Stimulated activated CD8-positive, alpha-beta memory T cell treated with anti-CD3 and anti-CD28 coated beads, Interleukin-4, amount 100 ng/mL, for 1 hour (primary cell): ENCODE measurements around the gene SORCS3.

Experiments used
- DNase-seq, 2 donors: peaks; one replicate each; pipeline ENCODE4 v3.0.0-alpha.2; 2020; ENCODE audit warnings: low read depth in 2 of 2, low spot score in 1 of 2

SORCS3 gene

GRCh38 chr10:104993085-104993484 is 352.0 kb downstream of the SORCS3 start:
- DNase-seq = no peak

GRCh38 chr10:105001269-105001668 is 360.2 kb downstream of the SORCS3 start:
- no peak for DNase-seq

GRCh38 chr10:105010411-105011121 is 369.5 kb downstream of the SORCS3 start:
- no peak for DNase-seq

GRCh38 chr10:105017116-105017515 is 376.0 kb downstream of the SORCS3 start:
- no peak for DNase-seq

GRCh38 chr10:105017691-105018090 is 376.6 kb downstream of the SORCS3 start:
- no peak for DNase-seq

- DNase-seq = no peak
These were observed 382.4 kb downstream of the SORCS3 start for GRCh38 chr10:105023211-105024111.

- DNase-seq = no peak
These were observed 383.1 kb downstream of the SORCS3 start for GRCh38 chr10:105024184-105024583.

- DNase-seq = no peak
These were observed 384.0 kb downstream of the SORCS3 start for GRCh38 chr10:105025092-105025491.

GRCh38 chr10:105026566-105026965 is 385.5 kb downstream of the SORCS3 start:
- DNase-seq = no peak

GRCh38 chr10:105029286-105029685 is 388.2 kb downstream of the SORCS3 start:
- no peak for DNase-seq

- no peak for DNase-seq
These were observed 395.9 kb downstream of the SORCS3 start for GRCh38 chr10:105037022-105037421.

- no peak for DNase-seq
These were observed 400.9 kb downstream of the SORCS3 start for GRCh38 chr10:105041956-105042355.

- DNase-seq = no peak
These were observed 401.9 kb downstream of the SORCS3 start for GRCh38 chr10:105042906-105043552.

GRCh38 chr10:105044902-105045301 is 403.8 kb downstream of the SORCS3 start:
- DNase-seq = no peak

GRCh38 chr10:105056413-105056812 is 415.3 kb downstream of the SORCS3 start:
- DNase-seq = no peak

- no peak for DNase-seq
These were observed 421.9 kb downstream of the SORCS3 start for GRCh38 chr10:105062951-105063350.

- no peak for DNase-seq
These were observed 422.7 kb downstream of the SORCS3 start for GRCh38 chr10:105063796-105064195.

GRCh38 chr10:105068497-105068896 is 427.4 kb downstream of the SORCS3 start:
- no peak for DNase-seq

- no peak for DNase-seq
These were observed 429.2 kb downstream of the SORCS3 start for GRCh38 chr10:105070249-105070648.

- no peak for DNase-seq
These were observed 429.9 kb downstream of the SORCS3 start for GRCh38 chr10:105070952-105071351.

- no peak for DNase-seq
These were observed 430.9 kb downstream of the SORCS3 start for GRCh38 chr10:105071980-105072379.

- DNase-seq = no peak
These were observed 432.9 kb downstream of the SORCS3 start for GRCh38 chr10:105073999-105074398.
